Prostate gland (tissue), 2 donors: ENCODE data around the gene TMEM59L.

Experiments
- CTCF ChIP-seq, 4 experiments: fragments of 200-600 bp in 2 of 4; fragments of 450-650 bp in 2 of 4; sonication (generic) in 2 of 4; IDR thresholded peaks; 1 replicate in 3 of 4; 2 replicates in 1 of 4; pipeline ENCODE4 v1.5.1; 2016 to 2019; ENCODE audit warnings: antibody characterized with exemption in 4 of 4, mild to moderate bottlenecking in 2 of 4, moderate library complexity in 2 of 4
- POLR2A ChIP-seq: fragments of 450-650 bp; IDR thresholded peaks from one replicate; pipeline ENCODE4 v1.6.1; 2016; ENCODE audit warnings: antibody characterized with exemption, mild to moderate bottlenecking

- no peak for TF ChIP-seq POLR2A
- TF ChIP-seq CTCF (IDR thresholded peaks at IDR 0.05) = no peak
These were observed 36.3 kb upstream of the TMEM59L start for GRCh38 chr19:18576383-18576782.
